GM19467 (cell line): ENCODE results near the gene OPTN.
"Not testable (repeated sequence)": the region's sequence is repeated elsewhere in the genome, so short reads cannot be mapped to it uniquely, and the experiment has no call there.

ENCODE experiments used
- ATAC-seq: cut with Tn5 transposase; IDR thresholded peaks from one replicate; pipeline ENCODE4 v1.9.1; 2021; ENCODE audit warnings: mild to moderate bottlenecking, moderate library complexity; ENCODE audit not compliant: unreplicated experiment

The OPTN gene

GRCh38 chr10:13089345-13089744, 10.6 kb upstream of the OPTN start:
- ATAC-seq: no peak

- ATAC-seq: no peak
These were observed 9.7 kb upstream of the OPTN start for GRCh38 chr10:13090289-13090688.

GRCh38 chr10:13091801-13092200, 8.2 kb upstream of the OPTN start:
- no peak for ATAC-seq

- no peak for ATAC-seq
These were observed 7.5 kb upstream of the OPTN start for GRCh38 chr10:13092291-13093102.

GRCh38 chr10:13094082-13094481, 5.9 kb upstream of the OPTN start:
- not testable (repeated sequence) for ATAC-seq

GRCh38 chr10:13095094-13095493, 4.9 kb upstream of the OPTN start:
- ATAC-seq: no peak

GRCh38 chr10:13095929-13096328, 4.0 kb upstream of the OPTN start:
- no peak for ATAC-seq

- ATAC-seq: peak; percentile 37
These were observed 758 bp upstream of the OPTN start for GRCh38 chr10:13099144-13099665.

- peak; percentile 19 for ATAC-seq
These were observed 659 bp downstream of the OPTN start for GRCh38 chr10:13100349-13101294.

GRCh38 chr10:13102002-13102794, 2.2 kb downstream of the OPTN start:
- no peak for ATAC-seq

GRCh38 chr10:13103554-13103953, 3.6 kb downstream of the OPTN start:
- no peak for ATAC-seq

GRCh38 chr10:13104697-13105096, 4.7 kb downstream of the OPTN start:
- no peak for ATAC-seq

- no peak for ATAC-seq
These were observed 5.2 kb downstream of the OPTN start for GRCh38 chr10:13105184-13105583.

GRCh38 chr10:13106387-13107045, 6.6 kb downstream of the OPTN start:
- ATAC-seq: no peak

- ATAC-seq: no peak
These were observed 10.9 kb downstream of the OPTN start for GRCh38 chr10:13110908-13111307.

- ATAC-seq: no peak
These were observed 13.6 kb downstream of the OPTN start for GRCh38 chr10:13113544-13113943.

- ATAC-seq: no peak
These were observed 16.2 kb downstream of the OPTN start for GRCh38 chr10:13115832-13116803.

GRCh38 chr10:13117841-13118783, 18.1 kb downstream of the OPTN start:
- ATAC-seq: no peak
